Hematopoietic multipotent progenitor cell treated with erythropoietin and hydrocortisone succinate and interleukin-3 and kit ligand, for 15 days (in vitro differentiated cells): ENCODE measurements around the gene TLR9.

ENCODE experiments used
- DNase-seq: peaks from one replicate; pipeline ENCODE4 v3.0.0-alpha.2; 2015; ENCODE audit warnings: low spot score

Gene TLR9

GRCh38 chr3:52232279-52233107 lies 7.0 kb upstream of the TLR9 start:
- no peak for DNase-seq

GRCh38 chr3:52231502-52232278 lies 6.2 kb upstream of the TLR9 start:
- DNase-seq: peak; percentile 88

GRCh38 chr3:52230889-52231499 lies 5.5 kb upstream of the TLR9 start:
- no peak for DNase-seq

GRCh38 chr3:52230461-52230860 lies 5.0 kb upstream of the TLR9 start:
- no peak for DNase-seq

GRCh38 chr3:52229656-52230055 lies 4.2 kb upstream of the TLR9 start:
- no peak for DNase-seq

- no peak for DNase-seq
Observed at GRCh38 chr3:52228751-52229291, 3.4 kb upstream of the TLR9 start.

GRCh38 chr3:52228266-52228665 lies 2.8 kb upstream of the TLR9 start:
- no peak for DNase-seq

GRCh38 chr3:52227766-52228165 lies 2.3 kb upstream of the TLR9 start:
- DNase-seq: no peak

- DNase-seq: no peak
Observed at GRCh38 chr3:52227117-52227516, 1.7 kb upstream of the TLR9 start.

GRCh38 chr3:52226229-52226817 lies 878 bp upstream of the TLR9 start:
- no peak for DNase-seq

- no peak for DNase-seq
Observed at GRCh38 chr3:52223449-52224408, 1.7 kb downstream of the TLR9 start.

- no peak for DNase-seq
Observed at GRCh38 chr3:52222319-52223221, 2.9 kb downstream of the TLR9 start.

- no peak for DNase-seq
Observed at GRCh38 chr3:52221563-52222318, 3.7 kb downstream of the TLR9 start.

GRCh38 chr3:52221141-52221562 lies 4.3 kb downstream of the TLR9 start:
- DNase-seq: no peak

- peak; percentile 79 for DNase-seq
Observed at GRCh38 chr3:52220380-52221026, 4.9 kb downstream of the TLR9 start.

GRCh38 chr3:52218937-52219650 lies 6.4 kb downstream of the TLR9 start:
- DNase-seq: no peak

- DNase-seq: no peak
Observed at GRCh38 chr3:52218454-52218853, 7.0 kb downstream of the TLR9 start.

- no peak for DNase-seq
Observed at GRCh38 chr3:52218026-52218425, 7.4 kb downstream of the TLR9 start.
